Stomach (tissue), 9 donors: ENCODE measurements around the gene KRT9. TPM values are rescaled to one million over a fixed set of nuclear protein-coding genes. Genes with fewer than 3 reads are reported as not detected.

ENCODE experiments used
- DNase-seq, 2 donors: peaks; one replicate each; pipeline versions ENCODE4 v3.0.0 to v3.0.0-alpha.2; 2013 to 2019
- H3K27ac ChIP-seq, 5 donors: fragments of 200-600 bp in 4 of 5; sonication (generic) in 4 of 5; one replicate each; pipeline ENCODE4 v1.5.1; 2013 to 2019; ENCODE audit warnings: mild to moderate bottlenecking in 1 of 5, moderate library complexity in 1 of 5
- H3K27me3 ChIP-seq, 3 donors: fragments of 200-600 bp; sonication (generic); one replicate each; pipeline ENCODE4 v1.5.1; 2017 to 2019; ENCODE audit warnings: mixed run types in 1 of 3
- H3K36me3 ChIP-seq, 4 donors: fragments of 200-600 bp; sonication (generic); 1 replicate in 3 of 4; 2 replicates in 1 of 4; pipeline ENCODE4 v1.5.1; 2016 to 2019
- H3K4me1 ChIP-seq, 4 donors: fragments of 200-600 bp; sonication (generic); one replicate each; pipeline ENCODE4 v1.5.1; 2016 to 2019
- H3K4me3 ChIP-seq, 4 donors: fragments of 200-600 bp; sonication (generic) in 3 of 4; one replicate each; pipeline ENCODE4 v1.5.1; 2016 to 2019; ENCODE audit warnings: mild to moderate bottlenecking in 1 of 4
- H3K9me3 ChIP-seq, 4 donors: fragments of 200-600 bp; sonication (generic); one replicate each; pipeline ENCODE4 v1.5.1; 2016 to 2019
- EP300 ChIP-seq: sonication (generic); formaldehyde crosslinking; IDR thresholded peaks from one replicate; pipeline ENCODE4 v1.6.1; 2017; ENCODE audit warnings: antibody characterized with exemption
- POLR2A ChIP-seq, 4 donors: fragments of 450-650 bp; IDR thresholded peaks; one replicate each; pipeline ENCODE4 v1.6.1; 2016; ENCODE audit warnings: antibody characterized with exemption in 4 of 4, control low read depth in 2 of 4, mild to moderate bottlenecking in 1 of 4, moderate library complexity in 1 of 4
- POLR2AphosphoS5 ChIP-seq, 3 donors: sonication (generic); formaldehyde crosslinking; IDR thresholded peaks; one replicate each; pipeline ENCODE4 v1.6.1; 2016; ENCODE audit warnings: antibody characterized with exemption in 3 of 3
- WGBS, 5 donors: extraction: QIAGEN DNeasy Blood & Tissue Kit in 3 of 5; methylation state at CpG; one replicate each; pipeline versions ENCODE4 v1.1.5 to v1.1.7; 2013 to 2018; 5-methylcytosine and 5-hydroxymethylcytosine counted together
- intact Hi-C: fragments of 100-400 bp; cut with DNase I; formaldehyde crosslinking; loops from one replicate; pipeline ENCODE4 v1.15.1; 2023; ENCODE audit warnings: low total_unique reads
- polyA plus RNA-seq, 3 donors: library from polyadenylated mRNA; stranded (reverse); fragments of 200-250 nt; gene quantifications; one replicate each; pipeline ENCODE4 v1.2.3, GENCODE V29; 2013
- total RNA-seq, 5 donors: library from RNA; depleted of rRNA; stranded (reverse); fragments of >200 nt; gene quantifications; one replicate each; pipeline versions ENCODE4 v1.1.0 to v1.2.3, GENCODE V29; 2014 to 2016
- TF ChIP-seq, protein P1 (sequence below), 7 experiments: fragments of 450-650 bp in 4 of 7; fragments of 200-600 bp in 3 of 7; sonication (generic) in 3 of 7; IDR thresholded peaks; one replicate each; pipeline ENCODE4 v1.5.1; 2016 to 2019; ENCODE audit warnings: antibody characterized with exemption in 7 of 7, control low read depth in 2 of 7, mild to moderate bottlenecking in 1 of 7
- donor health status: healthy with polysubstance abuse.
- donor health status: Bipolar disorder and iron deficiency.
- donor health status: healthy.

KRT9 gene
- total and polyA plus RNA-seq, 8 donors, result not detected

DNA sequence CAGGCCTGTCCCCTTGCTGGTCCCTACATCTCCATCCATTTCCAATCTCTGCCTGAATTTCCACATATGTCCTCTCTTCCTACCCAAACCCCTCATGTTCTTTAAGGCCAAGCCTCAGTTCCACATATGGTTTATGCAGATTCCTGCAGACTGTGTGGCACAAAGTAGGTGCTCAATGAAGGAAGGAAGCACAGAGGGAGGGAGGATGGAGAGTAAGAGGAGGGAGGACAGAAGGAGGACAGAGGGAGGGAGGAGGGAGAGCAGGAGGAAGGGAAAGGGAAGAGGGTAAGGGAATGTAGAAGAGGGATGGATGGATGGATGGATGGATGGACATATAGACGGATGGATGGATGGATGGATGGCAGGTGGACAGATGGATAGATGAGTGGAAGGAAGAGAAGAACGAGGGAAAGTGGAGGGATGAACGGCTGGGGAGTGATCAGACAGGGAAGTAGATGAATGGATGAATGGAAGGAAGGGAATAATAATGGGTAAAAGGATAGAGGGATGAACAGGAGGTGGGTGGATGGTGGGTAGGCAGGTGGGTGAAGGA is 22.6 kb upstream of the KRT9 start:
- peaks cover 0 to 44% (median 0%) of the 10 kb centered on the region in 3 donors for H3K27me3 ChIP-seq
- WGBS, 5 donors, result 43 to 84% (median 71%) methylated on average over 3 of the region's 3 CpGs
- H3K36me3 ChIP-seq, result no peaks in the 10 kb centered on the region
- no peaks in the 10 kb centered on the region for H3K4me1 ChIP-seq
- no peak for TF ChIP-seq EP300
- TF ChIP-seq POLR2A (IDR thresholded peaks at IDR 0.05), result no peak
- no peak for TF ChIP-seq POLR2AphosphoS5 (IDR thresholded peaks at IDR 0.05)
- TF ChIP-seq, protein P1, sequence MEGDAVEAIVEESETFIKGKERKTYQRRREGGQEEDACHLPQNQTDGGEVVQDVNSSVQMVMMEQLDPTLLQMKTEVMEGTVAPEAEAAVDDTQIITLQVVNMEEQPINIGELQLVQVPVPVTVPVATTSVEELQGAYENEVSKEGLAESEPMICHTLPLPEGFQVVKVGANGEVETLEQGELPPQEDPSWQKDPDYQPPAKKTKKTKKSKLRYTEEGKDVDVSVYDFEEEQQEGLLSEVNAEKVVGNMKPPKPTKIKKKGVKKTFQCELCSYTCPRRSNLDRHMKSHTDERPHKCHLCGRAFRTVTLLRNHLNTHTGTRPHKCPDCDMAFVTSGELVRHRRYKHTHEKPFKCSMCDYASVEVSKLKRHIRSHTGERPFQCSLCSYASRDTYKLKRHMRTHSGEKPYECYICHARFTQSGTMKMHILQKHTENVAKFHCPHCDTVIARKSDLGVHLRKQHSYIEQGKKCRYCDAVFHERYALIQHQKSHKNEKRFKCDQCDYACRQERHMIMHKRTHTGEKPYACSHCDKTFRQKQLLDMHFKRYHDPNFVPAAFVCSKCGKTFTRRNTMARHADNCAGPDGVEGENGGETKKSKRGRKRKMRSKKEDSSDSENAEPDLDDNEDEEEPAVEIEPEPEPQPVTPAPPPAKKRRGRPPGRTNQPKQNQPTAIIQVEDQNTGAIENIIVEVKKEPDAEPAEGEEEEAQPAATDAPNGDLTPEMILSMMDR (IDR thresholded peaks at IDR 0.05), result no peak
- H3K9me3 ChIP-seq, result no peaks in the 10 kb centered on the region
- H3K4me3 ChIP-seq, result no peak overlapping the region
- intact Hi-C loops, result no loop called here
- no peak overlapping the region for H3K27ac ChIP-seq
- DNase-seq, result no peak

DNA sequence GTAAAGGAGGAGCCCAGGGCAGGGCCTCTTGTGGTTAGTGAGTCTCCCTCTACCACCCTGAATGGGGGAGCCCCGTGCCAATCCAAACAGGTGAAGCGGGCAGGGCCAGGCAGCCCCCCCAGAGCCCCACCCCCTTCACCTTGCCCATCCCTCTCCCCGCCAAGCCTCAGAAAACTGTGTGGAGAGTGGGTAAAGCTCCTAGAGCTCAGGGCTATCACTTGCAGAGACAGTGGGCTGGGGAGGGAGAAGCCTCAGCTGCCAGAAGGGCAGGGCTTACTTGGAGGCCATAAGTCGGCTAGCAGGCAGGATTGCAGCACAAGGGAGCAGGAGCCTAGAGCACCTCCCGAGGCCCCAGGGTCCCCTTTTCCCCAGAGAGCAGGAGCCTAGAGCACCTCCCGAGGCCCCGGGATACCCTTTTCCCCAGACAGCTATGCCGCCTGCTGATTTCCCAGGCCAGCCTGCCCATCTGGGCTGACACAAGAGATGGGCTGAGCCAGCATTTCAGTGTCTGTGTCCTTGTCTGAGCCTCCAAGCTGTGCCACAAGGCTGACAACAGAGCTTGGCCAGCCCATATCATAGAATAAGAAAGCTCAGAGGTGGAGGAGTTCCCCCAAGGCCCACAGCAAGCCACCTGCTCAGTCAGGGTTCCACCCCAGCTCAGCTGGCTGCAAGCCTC is 21.6 kb upstream of the KRT9 start:
- no peak for DNase-seq
- TF ChIP-seq, protein P1 (IDR thresholded peaks at IDR 0.05), result no peak
- TF ChIP-seq POLR2AphosphoS5 (IDR thresholded peaks at IDR 0.05) (no peak), EP300 (no peak), POLR2A (IDR thresholded peaks at IDR 0.05) (no peak)

DNA sequence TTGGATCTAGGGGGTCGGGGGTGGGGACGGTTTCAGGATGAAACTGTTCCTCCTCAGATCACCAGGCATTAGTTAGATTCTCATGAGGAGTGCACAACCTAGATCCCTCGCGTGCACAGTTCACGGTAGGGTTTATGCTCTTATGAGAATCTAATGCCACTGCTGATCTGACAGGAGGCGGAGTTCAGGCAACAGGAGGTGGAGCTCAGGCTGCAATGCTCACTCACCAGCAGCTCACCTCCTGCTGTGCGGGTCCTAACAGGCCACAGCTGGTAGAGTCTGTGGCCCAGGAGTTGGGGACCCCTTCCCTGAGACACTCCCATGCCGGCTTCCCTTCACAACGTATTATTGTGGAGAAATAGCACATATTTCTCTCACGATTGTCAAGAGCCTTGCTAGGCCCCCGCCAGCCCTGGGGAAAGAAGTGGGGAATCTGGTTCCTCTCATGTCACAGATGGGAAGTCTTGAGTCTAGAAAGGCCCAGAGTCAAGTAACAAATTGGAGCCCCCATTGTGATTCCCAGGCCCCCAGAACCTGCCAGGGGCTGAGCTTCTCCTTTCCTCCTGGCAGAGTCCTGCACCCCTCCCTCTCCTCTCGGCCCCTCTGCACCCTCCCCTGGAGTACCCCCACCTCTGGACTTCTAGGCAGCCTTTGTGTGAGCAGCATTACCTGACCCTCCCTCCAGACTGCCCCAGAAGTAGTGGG is 20.9 kb upstream of the KRT9 start:
- Histone ChIP-seq H3K9me3 (no peaks in the 10 kb centered on the region), H3K4me1 (no peaks in the 10 kb centered on the region), H3K4me3 (no peak overlapping the region), H3K27me3 (peaks cover 0 to 51% (median 0%) of the 10 kb centered on the region in 3 donors), H3K27ac (no peak overlapping the region), H3K36me3 (no peaks in the 10 kb centered on the region)
- TF ChIP-seq POLR2AphosphoS5 (IDR thresholded peaks at IDR 0.05) (no peak), EP300 (no peak), POLR2A (IDR thresholded peaks at IDR 0.05) (no peak)
- TF ChIP-seq, protein P1 (IDR thresholded peaks at IDR 0.05), result no peak
- 72 to 80% (median 74%) methylated on average over 8 to 12 of the region's 12 CpGs for WGBS, 5 donors
- no peak for DNase-seq
- intact Hi-C loops, result no loop called here

More for the DNA sequence above, 21.6 kb upstream of the KRT9 start:
- no peak overlapping the region for H3K27ac ChIP-seq
- 42 to 66% (median 52%) methylated on average over 7 to 8 of the region's 8 CpGs for WGBS, 5 donors
- no peak overlapping the region for H3K4me3 ChIP-seq
- no peaks in the 10 kb centered on the region for H3K9me3 ChIP-seq
- no peaks in the 10 kb centered on the region for H3K36me3 ChIP-seq
- H3K27me3 ChIP-seq, result peaks cover 0 to 51% (median 0%) of the 10 kb centered on the region in 3 donors
- no peaks in the 10 kb centered on the region for H3K4me1 ChIP-seq
- intact Hi-C loops, result no loop called here

GRCh38 chr17:41589301-41589700 is 17.4 kb upstream of the KRT9 start:
- no peak for DNase-seq
- H3K27me3 ChIP-seq, result peaks cover 0 to 36% (median 0%) of the 10 kb centered on the region in 3 donors

More at GRCh38 chr17:41589301-41589700, 17.4 kb upstream of the KRT9 start:
- H3K4me3 ChIP-seq, result no peak overlapping the region
- no peak for TF ChIP-seq POLR2AphosphoS5 (IDR thresholded peaks at IDR 0.05)
- TF ChIP-seq, protein P1 (IDR thresholded peaks at IDR 0.05), result no peak
- TF ChIP-seq EP300, result no peak
- TF ChIP-seq POLR2A (IDR thresholded peaks at IDR 0.05), result no peak
- H3K27ac ChIP-seq, result no peak overlapping the region
- no peaks in the 10 kb centered on the region for H3K36me3 ChIP-seq
- no peaks in the 10 kb centered on the region for H3K4me1 ChIP-seq
- intact Hi-C loops, result no loop called here
- WGBS, 5 donors, result 48 to 71% (median 58%) methylated on average over 3 of the region's 3 CpGs
- H3K9me3 ChIP-seq, result no peaks in the 10 kb centered on the region
